HCT116 (cell line): ENCODE measurements around the gene CCDC120. TPM values are rescaled to one million over a fixed set of nuclear protein-coding genes. Genes with fewer than 3 reads are reported as not detected.

Experiments
- ATAC-seq: fragments of 200-7000 bp; cut with Tn5 transposase; 2 replicates; pipeline ENCODE4 v1.9.1; 2020; ENCODE audit warnings: mild to moderate bottlenecking, moderate library complexity
- BruUV-seq: library from RNA; stranded (reverse); fragments of 400-500 nt; replicated peaks from 2 replicates; lab custom pipeline; 2021; lab: Mats Ljungman, UMichigan
- CTCF ChIA-PET: fragments of 300-600 bp; sonication (Branson Sonifier 250); formaldehyde crosslinking; loops from one replicate; lab custom pipeline; 2021; ENCODE audit warnings: antibody characterized with exemption; lab: Charles Lee
- POLR2A ChIA-PET: fragments of 300-600, 350-600 bp; sonication (Branson Sonifier 250); formaldehyde crosslinking; loops from one replicate; lab custom pipeline; 2021; ENCODE audit warnings: antibody characterized with exemption; lab: Charles Lee
- RAD21 ChIA-PET, 2 experiments: fragments of 300-600 bp; sonication (Branson Sonifier 250); formaldehyde crosslinking; loops; one replicate each; lab custom pipeline; 2023; ENCODE audit warnings: low total read pairs in 2 of 2; ENCODE audit not compliant: uncharacterized antibody in 2 of 2, unreplicated experiment in 2 of 2, low non-redundant PET in 1 of 2; lab: Charles Lee
- DNase-seq: peaks from one replicate; pipeline ENCODE4 v3.0.0-alpha.2; 2010; ENCODE audit warnings: low read depth, low spot score
- H2AFZ ChIP-seq: fragments of 200-600 bp; shearing (Covaris generic), sonication (generic); 2 replicates; pipeline ENCODE4 v1.6.1; 2017; ENCODE audit warnings: low read depth, mixed run types, mixed read lengths, antibody characterized with exemption, low read length; ENCODE audit not compliant: poor library complexity, severe bottlenecking
- H3K27ac ChIP-seq: 2 replicates; pipeline ENCODE4 v1.5.1; 2012; ENCODE audit warnings: low read depth, low read length
- H3K27me3 ChIP-seq: fragments of 200-600 bp; sonication (generic); 2 replicates; pipeline ENCODE4 v1.6.1; 2016; ENCODE audit warnings: mixed run types, low read length, mixed read lengths; ENCODE audit not compliant: insufficient read depth
- H3K36me3 ChIP-seq, 2 experiments: fragments of 200-500 bp in 1 of 2; fragments of 200-600 bp in 1 of 2; sonication (Bioruptor generic) in 1 of 2; sonication (generic) in 1 of 2; 2 replicates each; pipeline versions ENCODE4 v1.5.1 to v1.6.1; 2014 to 2016; ENCODE audit warnings: low read length in 2 of 2, inconsistent platforms in 1 of 2, mixed read lengths in 1 of 2, mixed run types in 1 of 2; ENCODE audit not compliant: insufficient read depth in 2 of 2, control insufficient read depth in 1 of 2
- H3K4me1 ChIP-seq, 2 experiments: fragments of 200-600 bp in 1 of 2; sonication (generic) in 1 of 2; 2 replicates each; pipeline versions ENCODE4 v1.5.1 to v1.6.1; 2012 to 2017; ENCODE audit warnings: low read length in 2 of 2, inconsistent platforms in 1 of 2, mild to moderate bottlenecking in 1 of 2, mixed read lengths in 1 of 2, mixed run types in 1 of 2, moderate library complexity in 1 of 2; ENCODE audit not compliant: insufficient read depth in 2 of 2, control insufficient read depth in 1 of 2
- H3K4me2 ChIP-seq: fragments of 200-600 bp; sonication (generic); 2 replicates; pipeline ENCODE4 v1.6.1; 2017; ENCODE audit warnings: mixed run types, low read length, mixed read lengths
- H3K4me3 ChIP-seq, 2 experiments: fragments of 200-600 bp in 1 of 2; sonication (generic) in 1 of 2; replicated peaks in 1 of 2; 2 replicates each; pipeline ENCODE4 v1.5.1; 2011 to 2016; ENCODE audit warnings: low read length in 2 of 2, control low read depth in 1 of 2, low read depth in 1 of 2, mild to moderate bottlenecking in 1 of 2, mixed read lengths in 1 of 2, mixed run types in 1 of 2
- H3K79me2 ChIP-seq: fragments of 200-600 bp; sonication (generic); 2 replicates; pipeline ENCODE4 v1.6.1; 2017; ENCODE audit warnings: mild to moderate bottlenecking, mixed run types, low read length, moderate library complexity, mixed read lengths; ENCODE audit not compliant: insufficient read depth
- H3K9ac ChIP-seq: fragments of 200-600 bp; sonication (generic); 2 replicates; pipeline ENCODE4 v1.6.1; 2016; ENCODE audit warnings: low read length, mixed read lengths
- H3K9me2 ChIP-seq: fragments of 200-600 bp; sonication (generic), shearing (Covaris generic); 2 replicates; pipeline ENCODE4 v1.6.1; 2017; ENCODE audit warnings: mixed run types, mild to moderate bottlenecking, moderate library complexity; ENCODE audit not compliant: insufficient read depth
- H3K9me3 ChIP-seq, 2 experiments: fragments of 200-500 bp in 1 of 2; fragments of 200-600 bp in 1 of 2; sonication (Bioruptor generic) in 1 of 2; sonication (generic) in 1 of 2; 2 replicates each; pipeline ENCODE4 v1.6.1; 2014 to 2017; ENCODE audit warnings: low read length in 2 of 2, mixed read lengths in 2 of 2, inconsistent platforms in 1 of 2, low read depth in 1 of 2, mild to moderate bottlenecking in 1 of 2, mixed run types in 1 of 2, moderate library complexity in 1 of 2; ENCODE audit not compliant: control insufficient read depth in 1 of 2, insufficient read depth in 1 of 2
- H4K20me1 ChIP-seq: fragments of 200-600 bp; sonication (generic), shearing (Covaris generic); 2 replicates; pipeline ENCODE4 v1.6.1; 2017; ENCODE audit warnings: mixed run types, mild to moderate bottlenecking, moderate library complexity; ENCODE audit not compliant: insufficient read depth
- CEBPB ChIP-seq: IDR thresholded peaks from 2 replicates; pipeline ENCODE4 v1.6.1; 2012; ENCODE audit warnings: low read depth
- FOSL1 ChIP-seq: IDR thresholded peaks from 2 replicates; pipeline ENCODE4 v1.6.1; 2012; ENCODE audit warnings: low read depth
- JUND ChIP-seq: IDR thresholded peaks from 2 replicates; pipeline ENCODE4 v1.6.1; 2012
- REST ChIP-seq: IDR thresholded peaks from 2 replicates; pipeline ENCODE4 v1.6.1; 2012; ENCODE audit warnings: low read depth
- SRF ChIP-seq: IDR thresholded peaks from 2 replicates; pipeline ENCODE4 v1.6.1; 2012; ENCODE audit warnings: low read depth
- ZBTB33 ChIP-seq: IDR thresholded peaks from 2 replicates; pipeline ENCODE4 v1.6.1; 2011; ENCODE audit warnings: mild to moderate bottlenecking, low read length, moderate library complexity; ENCODE audit not compliant: insufficient replicate concordance; ENCODE audit errors: extremely low read depth
- intact Hi-C: fragments of 100-400 bp; cut with micrococcal nuclease; formaldehyde crosslinking; loops from 2 replicates; pipeline ENCODE4 v1.10.0; 2022
- total RNA-seq: library from RNA; stranded (reverse); gene quantifications from one replicate; pipeline ENCODE4 v1.2.1, GENCODE V29; 2021; ENCODE audit not compliant: unreplicated experiment

The CCDC120 gene
- total RNA-seq, 1 experiment from 2014 or later: 13.5 TPM

- Histone ChIP-seq H3K27ac (no peak overlapping the region), H3K27me3 (no peaks in the 10 kb centered on the region), H3K4me1 (peaks cover 0 to 2% of the 10 kb centered on the region in 2 experiments; a peak in 2 of 4 replicates), H4K20me1 (no peaks in the 10 kb centered on the region), H3K79me2 (no peaks in the 10 kb centered on the region), H3K9ac (no peak overlapping the region), H3K4me2 (no peak overlapping the region), H2AFZ (no peak overlapping the region), H3K9me2 (no peaks in the 10 kb centered on the region), H3K36me3 (no peaks in the 10 kb centered on the region), H3K9me3 (no peaks in the 10 kb centered on the region), H3K4me3 (no peak overlapping the region)
- intact Hi-C loops: no loop called here
- DNase-seq: no peak
- ATAC-seq: no peak
- no TSS peak for BruUV-seq
- no peak for TF ChIP-seq REST
- no peak for TF ChIP-seq CEBPB
- RAD21 ChIA-PET: no interaction called here
- CTCF ChIA-PET: no interaction called here
- POLR2A ChIA-PET: no interaction called here
Measured at GRCh38 chrX:49053223-49054072, 5.4 kb upstream of the CCDC120 start.

- no peak overlapping the region for H3K4me3 ChIP-seq
- DNase-seq (no peak), ATAC-seq (no peak)
- no peaks in the 10 kb centered on the region for H3K36me3 ChIP-seq
- H3K79me2 ChIP-seq: no peaks in the 10 kb centered on the region
- RAD21 ChIA-PET: no interaction called here
- intact Hi-C loops: no loop called here
- no peaks in the 10 kb centered on the region for H4K20me1 ChIP-seq
- no peak for TF ChIP-seq SRF
- TF ChIP-seq ZBTB33: no peak
- TF ChIP-seq FOSL1: no peak
- no peak for TF ChIP-seq JUND
- H3K27me3 ChIP-seq: no peaks in the 10 kb centered on the region
- CTCF ChIA-PET: no interaction called here
- no peak overlapping the region for H3K27ac ChIP-seq
- H3K9ac ChIP-seq: no peak overlapping the region
- H3K9me2 ChIP-seq: no peaks in the 10 kb centered on the region
- no peak overlapping the region for H2AFZ ChIP-seq
- no TSS peak for BruUV-seq
- POLR2A ChIA-PET: no interaction called here
- peaks cover 0 to 5% of the 10 kb centered on the region in 2 experiments; a peak in 2 of 4 replicates for H3K4me1 ChIP-seq
- no peak overlapping the region for H3K4me2 ChIP-seq
- H3K9me3 ChIP-seq: no peaks in the 10 kb centered on the region
Measured at GRCh38 chrX:49054073-49054762, 4.6 kb upstream of the CCDC120 start.
